D721Med (cell line): ENCODE results near the gene RPS27L.
A peak's percentile ranks its signal among the peaks of the same experiment; 100 is the strongest.

ENCODE experiments used
- DNase-seq: peaks from one replicate; pipeline ENCODE4 v3.0.0; 2011; ENCODE audit warnings: low spot score; ENCODE audit not compliant: insufficient read length
- FAIRE-seq: peaks from 2 replicates; lab custom pipeline; 2011; peaks lifted over from hg19 to GRCh38; lab: Jason Lieb, UNC
- CTCF ChIP-seq: IDR thresholded peaks from 2 replicates; pipeline ENCODE4 v1.5.1; 2012; ENCODE audit warnings: mild to moderate bottlenecking, control low read depth; ENCODE audit not compliant: insufficient read depth; ENCODE audit errors: missing control alignments

Gene RPS27L

GRCh38 chr15:63157118-63157843, at the start of gene RPS27L:
RPS27L (minus strand) TSS chr15:63157477; CDS start chr15:63157405, 72 bp downstream.
- no peak for TF ChIP-seq CTCF
- DNase-seq, result peak; percentile 60
- no peak for FAIRE-seq

DNA sequence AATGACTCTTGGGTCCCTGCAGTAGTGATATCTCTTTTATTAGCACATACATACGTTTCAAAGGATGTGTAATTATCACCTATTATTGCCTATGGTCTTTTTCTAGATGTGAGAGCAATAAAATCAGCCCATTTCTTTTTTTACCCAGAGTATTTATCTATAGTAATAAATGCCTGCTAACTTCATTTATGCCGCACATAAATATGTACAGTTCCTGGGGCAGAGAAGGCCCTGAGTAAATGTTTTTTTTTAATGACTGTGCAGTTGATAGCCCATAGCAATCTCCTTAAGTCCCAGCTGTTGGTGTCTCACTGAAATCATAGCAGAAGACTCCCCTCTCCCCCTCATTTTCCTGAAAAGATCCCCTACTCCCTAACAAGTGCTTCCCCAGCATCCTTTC, 48.8 kb upstream of the RPS27L start:
- no peak for TF ChIP-seq CTCF
- FAIRE-seq (no peak), DNase-seq (no peak)

- DNase-seq (no peak), FAIRE-seq (no peak)
These were observed 46.3 kb upstream of the RPS27L start for GRCh38 chr15:63203451-63204090.

DNA sequence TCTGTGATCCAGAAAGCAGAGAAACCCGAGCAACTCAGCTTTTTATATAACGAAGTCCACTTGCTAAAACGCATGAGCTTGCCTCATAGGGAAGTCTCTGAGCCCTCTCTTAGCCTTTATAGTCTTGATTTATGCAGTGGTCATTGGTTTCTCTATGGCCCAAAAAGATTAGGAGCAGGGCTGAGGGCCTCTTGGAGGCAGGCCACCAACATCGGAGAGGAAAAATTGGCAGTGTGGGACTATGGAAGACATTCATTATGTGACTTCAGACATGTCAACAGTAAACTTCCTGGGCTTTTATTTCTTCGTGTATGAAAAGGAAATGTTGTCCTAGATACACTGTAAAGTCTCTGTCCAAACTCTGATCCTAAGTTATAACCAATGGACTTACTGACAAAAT, 45.6 kb upstream of the RPS27L start:
- TF ChIP-seq CTCF, result no peak
- DNase-seq, result no peak
- FAIRE-seq, result no peak

More at GRCh38 chr15:63203451-63204090, 46.3 kb upstream of the RPS27L start:
- TF ChIP-seq CTCF, result no peak

DNA sequence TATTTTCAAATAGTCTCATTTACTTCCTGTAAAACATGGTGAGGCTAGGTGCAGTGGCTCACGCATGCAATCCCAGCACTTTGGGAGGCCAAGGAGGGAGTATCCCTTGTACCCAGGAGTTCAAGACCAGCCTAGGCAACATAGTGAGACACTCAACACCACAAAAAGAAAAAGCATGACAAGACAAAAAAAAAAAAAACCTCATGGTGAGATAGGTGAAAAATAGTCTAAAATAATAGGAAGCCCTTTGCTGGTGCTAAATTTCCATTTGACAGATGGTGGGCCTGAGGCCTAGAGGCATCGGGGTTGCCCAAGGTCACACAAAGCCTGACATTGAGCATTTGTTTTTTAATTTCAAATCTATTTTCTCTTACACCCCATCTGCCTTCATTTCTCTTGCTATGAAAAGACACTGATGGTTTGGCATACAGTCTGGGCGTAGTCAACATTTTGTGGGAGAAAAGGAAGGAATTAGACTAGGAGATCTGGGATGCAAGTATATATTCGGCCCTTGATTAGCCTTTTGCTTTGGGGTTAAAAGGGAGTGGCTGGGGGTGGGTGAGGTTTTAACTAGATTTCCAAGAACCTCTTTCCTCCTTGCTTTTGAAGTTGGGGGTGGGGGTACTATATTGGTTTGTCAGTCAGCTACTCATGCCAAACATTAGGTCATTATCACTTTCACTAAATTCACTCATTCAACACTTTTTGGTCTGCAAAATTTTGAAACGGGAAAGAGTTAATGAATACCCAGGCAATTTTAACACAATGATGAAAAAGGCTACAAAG, 43.4 kb upstream of the RPS27L start:
- no peak for DNase-seq
- no peak for FAIRE-seq
- no peak for TF ChIP-seq CTCF

- DNase-seq (no peak), FAIRE-seq (no peak)
- no peak for TF ChIP-seq CTCF
These were observed 41.3 kb upstream of the RPS27L start for GRCh38 chr15:63198371-63199250.
